Stimulated activated memory B cell treated with anti-CD40 and anti-IgM and Interleukin-4, amounts not matched to agents 10 μg/mL and 1 μg/mL and 100 μg/mL, for 72 hours (primary cell): ENCODE results near the gene SPNS1.
"Not testable (repeated sequence)": the region's sequence is repeated elsewhere in the genome, so short reads cannot be mapped to it uniquely, and the experiment has no call there.

Source experiments
- ATAC-seq: fragments of 150-1000 bp; cut with Tn5 transposase; 2 replicates; pipeline ENCODE4 v1.10.0; 2021
- H3K27ac Mint-ChIP-seq: one replicate; pipeline ENCODE4 v1.8.0; 2022; ENCODE audit warnings: mild to moderate bottlenecking, mixed read lengths
- H3K27me3 Mint-ChIP-seq: one replicate; pipeline ENCODE4 v1.8.0; 2022; ENCODE audit warnings: mixed read lengths
- H3K36me3 Mint-ChIP-seq: one replicate; pipeline ENCODE4 v1.8.0; 2022; ENCODE audit warnings: mixed read lengths
- H3K4me1 Mint-ChIP-seq: one replicate; pipeline ENCODE4 v1.8.0; 2022; ENCODE audit warnings: mixed read lengths
- H3K4me3 Mint-ChIP-seq: one replicate; pipeline ENCODE4 v1.8.0; 2022; ENCODE audit warnings: mild to moderate bottlenecking, moderate library complexity, mixed read lengths
- H3K9me3 Mint-ChIP-seq: one replicate; pipeline ENCODE4 v1.8.0; 2022; ENCODE audit warnings: mixed read lengths

SPNS1 gene

GRCh38 chr16:28992496-28992895 is 17.9 kb downstream of the SPNS1 start:
- H3K27ac Mint-ChIP-seq, result no peak overlapping the region
- no peak overlapping the region for H3K4me3 Mint-ChIP-seq
- peaks cover under 1% of the 10 kb centered on the region for H3K9me3 Mint-ChIP-seq
- no peaks in the 10 kb centered on the region for H3K4me1 Mint-ChIP-seq
- H3K27me3 Mint-ChIP-seq, result no peaks in the 10 kb centered on the region
- no peak for ATAC-seq
- H3K36me3 Mint-ChIP-seq, result peaks cover 29% of the 10 kb centered on the region

- Mint-ChIP-seq H3K9me3 (no peaks in the 10 kb centered on the region), H3K27me3 (peaks cover 9% of the 10 kb centered on the region), H3K4me3 (no peak overlapping the region), H3K27ac (no peak overlapping the region), H3K4me1 (peaks cover 9% of the 10 kb centered on the region), H3K36me3 (no peaks in the 10 kb centered on the region)
- ATAC-seq, result no peak
These were observed 24.3 kb downstream of the SPNS1 start for GRCh38 chr16:28998837-28999236.

GRCh38 chr16:28999577-28999976 is 25.0 kb downstream of the SPNS1 start:
- no peak overlapping the region for H3K27ac Mint-ChIP-seq
- no peaks in the 10 kb centered on the region for H3K36me3 Mint-ChIP-seq
- no peaks in the 10 kb centered on the region for H3K9me3 Mint-ChIP-seq
- H3K27me3 Mint-ChIP-seq, result peaks cover 11% of the 10 kb centered on the region
- H3K4me3 Mint-ChIP-seq, result no peak overlapping the region
- ATAC-seq, result no peak
- peaks cover 9% of the 10 kb centered on the region for H3K4me1 Mint-ChIP-seq

- no peak overlapping the region for H3K4me3 Mint-ChIP-seq
- H3K4me1 Mint-ChIP-seq, result peaks cover 9% of the 10 kb centered on the region
- no peak overlapping the region for H3K27ac Mint-ChIP-seq
- ATAC-seq, result no peak
- no peaks in the 10 kb centered on the region for H3K36me3 Mint-ChIP-seq
- H3K9me3 Mint-ChIP-seq, result no peaks in the 10 kb centered on the region
- H3K27me3 Mint-ChIP-seq, result peaks cover 15% of the 10 kb centered on the region
These were observed 25.4 kb downstream of the SPNS1 start for GRCh38 chr16:29000019-29000418.

- not testable (repeated sequence) for ATAC-seq, H3K4me3 Mint-ChIP-seq, H3K27ac Mint-ChIP-seq, H3K9me3 Mint-ChIP-seq, H3K36me3 Mint-ChIP-seq, H3K4me1 Mint-ChIP-seq
- peaks cover 40% of the 10 kb centered on the region for H3K27me3 Mint-ChIP-seq
These were observed 30.0 kb downstream of the SPNS1 start for GRCh38 chr16:29004496-29005139.

GRCh38 chr16:29007730-29008593 is 33.4 kb downstream of the SPNS1 start:
- H3K4me1 Mint-ChIP-seq, result peaks cover 7% of the 10 kb centered on the region

GRCh38 chr16:29009050-29009837 is 34.7 kb downstream of the SPNS1 start:
- no peaks in the 10 kb centered on the region for H3K9me3 Mint-ChIP-seq
- H3K4me1 Mint-ChIP-seq, result peaks cover 7% of the 10 kb centered on the region
- no peak overlapping the region for H3K27ac Mint-ChIP-seq
- H3K27me3 Mint-ChIP-seq, result peaks cover 30% of the 10 kb centered on the region
- no peak for ATAC-seq
- H3K4me3 Mint-ChIP-seq, result no peak overlapping the region
- H3K36me3 Mint-ChIP-seq, result no peaks in the 10 kb centered on the region

More at GRCh38 chr16:29007730-29008593, 33.4 kb downstream of the SPNS1 start:
- H3K36me3 Mint-ChIP-seq, result no peaks in the 10 kb centered on the region
- H3K27me3 Mint-ChIP-seq, result peaks cover 30% of the 10 kb centered on the region
- no peak for ATAC-seq
- no peak overlapping the region for H3K27ac Mint-ChIP-seq
- no peaks in the 10 kb centered on the region for H3K9me3 Mint-ChIP-seq
- H3K4me3 Mint-ChIP-seq, result no peak overlapping the region

- Mint-ChIP-seq H3K4me1 (peaks cover 12% of the 10 kb centered on the region), H3K27ac (no peak overlapping the region), H3K9me3 (no peaks in the 10 kb centered on the region), H3K36me3 (no peaks in the 10 kb centered on the region), H3K4me3 (no peak overlapping the region), H3K27me3 (peaks cover 26% of the 10 kb centered on the region)
- ATAC-seq, result no peak
These were observed 35.2 kb downstream of the SPNS1 start for GRCh38 chr16:29009838-29010166.

- no peak overlapping the region for H3K27ac Mint-ChIP-seq
- peaks cover 14% of the 10 kb centered on the region for H3K27me3 Mint-ChIP-seq
- no peak overlapping the region for H3K4me3 Mint-ChIP-seq
- H3K4me1 Mint-ChIP-seq, result peaks cover 13% of the 10 kb centered on the region
- H3K36me3 Mint-ChIP-seq, result no peaks in the 10 kb centered on the region
- no peak for ATAC-seq
- H3K9me3 Mint-ChIP-seq, result no peaks in the 10 kb centered on the region
These were observed 36.5 kb downstream of the SPNS1 start for GRCh38 chr16:29011112-29011511.

GRCh38 chr16:29011851-29012250 is 37.3 kb downstream of the SPNS1 start:
- Mint-ChIP-seq H3K27ac (no peak overlapping the region), H3K36me3 (no peaks in the 10 kb centered on the region), H3K9me3 (no peaks in the 10 kb centered on the region), H3K4me1 (peaks cover 13% of the 10 kb centered on the region), H3K4me3 (no peak overlapping the region), H3K27me3 (peaks cover 11% of the 10 kb centered on the region)
- no peak for ATAC-seq

- Mint-ChIP-seq H3K4me3 (no peak overlapping the region), H3K36me3 (no peaks in the 10 kb centered on the region), H3K4me1 (peaks cover 13% of the 10 kb centered on the region)
These were observed 38.5 kb downstream of the SPNS1 start for GRCh38 chr16:29012913-29013553.

GRCh38 chr16:29014561-29015069 is 40.0 kb downstream of the SPNS1 start:
- Mint-ChIP-seq H3K27me3 (no peaks in the 10 kb centered on the region), H3K9me3 (no peaks in the 10 kb centered on the region), H3K4me1 (peaks cover 6% of the 10 kb centered on the region), H3K36me3 (no peaks in the 10 kb centered on the region), H3K27ac (no peak overlapping the region), H3K4me3 (no peak overlapping the region)
- peak; percentile 59 for ATAC-seq

More at GRCh38 chr16:29012913-29013553, 38.5 kb downstream of the SPNS1 start:
- ATAC-seq, result no peak
- peaks cover 11% of the 10 kb centered on the region for H3K27me3 Mint-ChIP-seq
- H3K9me3 Mint-ChIP-seq, result no peaks in the 10 kb centered on the region
- H3K27ac Mint-ChIP-seq, result no peak overlapping the region

GRCh38 chr16:29022196-29022595 is 47.6 kb downstream of the SPNS1 start:
- Mint-ChIP-seq H3K36me3 (no peaks in the 10 kb centered on the region), H3K27me3 (peaks cover 16% of the 10 kb centered on the region), H3K27ac (no peak overlapping the region), H3K4me1 (no peaks in the 10 kb centered on the region), H3K4me3 (no peak overlapping the region), H3K9me3 (no peaks in the 10 kb centered on the region)
- no peak for ATAC-seq

GRCh38 chr16:29023279-29024277 is 49.0 kb downstream of the SPNS1 start:
- Mint-ChIP-seq H3K9me3 (no peaks in the 10 kb centered on the region), H3K36me3 (no peaks in the 10 kb centered on the region), H3K4me3 (no peak overlapping the region), H3K4me1 (peaks cover under 1% of the 10 kb centered on the region), H3K27me3 (peaks cover 23% of the 10 kb centered on the region), H3K27ac (no peak overlapping the region)
- ATAC-seq, result no peak
